NT2/D1 (cell line): ENCODE data around the gene RBCK1.
"Not testable (repeated sequence)": the region's sequence is repeated elsewhere in the genome, so short reads cannot be mapped to it uniquely, and the experiment has no call there.

Experiments used
- DNase-seq: peaks from one replicate; pipeline ENCODE4 v3.0.0-alpha.2; 2011; ENCODE audit warnings: low read depth, low spot score
- H3K27me3 ChIP-seq: 2 replicates; pipeline ENCODE4 v1.6.0; 2011; ENCODE audit warnings: mild to moderate bottlenecking; ENCODE audit not compliant: insufficient read length, insufficient read depth
- H3K36me3 ChIP-seq: 2 replicates; pipeline ENCODE4 v1.6.1; 2011; ENCODE audit warnings: mild to moderate bottlenecking, low read length, mixed read lengths; ENCODE audit not compliant: insufficient read depth, insufficient read length
- H3K4me1 ChIP-seq: 2 replicates; pipeline ENCODE4 v1.5.1; 2011; ENCODE audit not compliant: insufficient read depth, insufficient read length
- H3K4me3 ChIP-seq: 2 replicates; pipeline ENCODE4 v1.5.1; 2011; ENCODE audit warnings: low read depth; ENCODE audit not compliant: insufficient read length
- H3K9ac ChIP-seq: 2 replicates; pipeline ENCODE4 v1.6.0; 2011; ENCODE audit warnings: low read depth; ENCODE audit not compliant: insufficient read length
- H3K9me3 ChIP-seq: 2 replicates; pipeline ENCODE4 v1.5.1; 2011; ENCODE audit warnings: mild to moderate bottlenecking, low read length; ENCODE audit not compliant: insufficient read depth
- SUZ12 ChIP-seq: IDR thresholded peaks from 2 replicates; pipeline ENCODE4 v1.6.1; 2011; ENCODE audit not compliant: insufficient read length, insufficient read depth; ENCODE audit errors: extremely low read depth
- YY1 ChIP-seq: IDR thresholded peaks from 2 replicates; pipeline ENCODE4 v1.6.1; 2011; ENCODE audit not compliant: insufficient read length, insufficient read depth
- ZNF274 ChIP-seq: IDR thresholded peaks from 2 replicates; pipeline ENCODE4 v1.6.1; 2011; ENCODE audit warnings: mild to moderate bottlenecking, low read depth, low read length

The RBCK1 gene

DNA sequence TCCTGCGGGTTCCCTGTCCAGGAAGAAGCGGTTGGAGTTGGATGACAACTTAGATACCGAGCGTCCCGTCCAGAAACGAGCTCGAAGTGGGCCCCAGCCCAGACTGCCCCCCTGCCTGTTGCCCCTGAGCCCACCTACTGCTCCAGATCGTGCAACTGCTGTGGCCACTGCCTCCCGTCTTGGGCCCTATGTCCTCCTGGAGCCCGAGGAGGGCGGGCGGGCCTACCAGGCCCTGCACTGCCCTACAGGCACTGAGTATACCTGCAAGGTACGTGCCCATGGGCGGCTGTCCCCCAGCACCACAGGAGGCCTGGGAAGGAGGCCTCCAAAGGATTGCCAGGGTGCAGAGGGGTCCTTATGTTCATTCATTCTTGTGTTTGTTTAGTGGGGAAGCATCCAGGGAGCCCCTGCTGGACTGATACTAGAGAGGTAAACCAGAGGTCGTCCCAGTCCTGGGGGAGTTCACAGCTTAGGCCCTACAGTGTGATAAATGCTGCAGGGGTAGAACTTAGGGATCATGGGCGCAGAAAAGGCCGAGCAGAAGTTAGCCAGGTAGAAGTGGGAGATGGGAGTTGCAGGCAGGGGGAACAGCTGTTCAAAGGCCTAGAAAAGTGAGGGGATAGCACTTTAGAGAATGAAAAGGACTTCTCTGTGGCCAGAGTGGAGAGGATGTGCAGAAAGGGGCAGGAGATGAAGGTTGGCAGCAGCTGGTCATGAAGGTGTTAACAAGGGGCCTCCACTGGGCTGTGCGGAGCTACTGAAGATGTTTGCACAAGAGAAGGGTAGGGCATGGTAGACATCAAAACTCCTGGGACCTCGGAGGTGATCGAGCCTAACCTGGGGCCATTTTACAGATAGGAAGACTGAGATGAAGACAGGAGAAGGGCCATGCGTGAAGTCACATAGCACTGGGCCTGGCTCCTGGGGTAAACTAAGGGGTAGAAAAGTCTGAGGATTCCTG lies 19.8 kb upstream of the RBCK1 start:
- peaks cover 13% of the 10 kb centered on the region for H3K36me3 ChIP-seq
- no peak for DNase-seq

GRCh38 chr20:389220-389619 lies 18.9 kb upstream of the RBCK1 start:
- H3K36me3 ChIP-seq = peaks cover 13% of the 10 kb centered on the region
- no peaks in the 10 kb centered on the region for H3K4me1 ChIP-seq
- H3K27me3 ChIP-seq = no peaks in the 10 kb centered on the region
- no peak for TF ChIP-seq YY1
- no peak for TF ChIP-seq SUZ12
- TF ChIP-seq ZNF274 = no peak
- DNase-seq = no peak
- no peaks in the 10 kb centered on the region for H3K9me3 ChIP-seq
- H3K4me3 ChIP-seq = no peak overlapping the region
- no peak overlapping the region for H3K9ac ChIP-seq

More for the DNA sequence above, 19.8 kb upstream of the RBCK1 start:
- H3K4me3 ChIP-seq = no peak overlapping the region
- no peaks in the 10 kb centered on the region for H3K9me3 ChIP-seq
- no peaks in the 10 kb centered on the region for H3K27me3 ChIP-seq
- no peak overlapping the region for H3K9ac ChIP-seq
- TF ChIP-seq SUZ12 (no peak), YY1 (no peak), ZNF274 (no peak)
- H3K4me1 ChIP-seq = no peaks in the 10 kb centered on the region

DNA sequence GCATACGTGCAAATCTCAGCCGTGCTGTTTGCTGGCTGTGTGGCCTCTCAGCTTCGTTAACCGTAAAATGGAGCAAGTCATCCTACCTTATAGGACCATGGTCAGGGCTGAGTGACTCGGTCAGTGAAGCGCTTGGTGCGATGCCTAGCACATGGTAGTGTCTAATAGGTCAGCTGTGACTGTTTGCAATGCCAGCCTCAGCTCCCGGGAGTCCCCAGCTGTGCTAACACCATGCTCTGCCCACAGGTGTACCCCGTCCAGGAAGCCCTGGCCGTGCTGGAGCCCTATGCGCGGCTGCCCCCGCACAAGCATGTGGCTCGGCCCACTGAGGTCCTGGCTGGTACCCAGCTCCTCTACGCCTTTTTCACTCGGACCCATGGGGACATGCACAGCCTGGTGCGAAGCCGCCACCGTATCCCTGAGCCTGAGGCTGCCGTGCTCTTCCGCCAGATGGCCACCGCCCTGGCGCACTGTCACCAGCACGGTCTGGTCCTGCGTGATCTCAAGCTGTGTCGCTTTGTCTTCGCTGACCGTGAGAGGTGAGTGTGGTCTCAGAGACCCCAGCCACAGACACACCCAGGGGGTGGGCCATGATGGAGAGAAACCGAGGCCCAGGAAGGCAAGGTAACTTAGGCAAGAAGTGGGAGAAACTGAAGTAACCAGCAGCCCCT lies 16.9 kb upstream of the RBCK1 start:
- TF ChIP-seq YY1 (no peak), ZNF274 (no peak), SUZ12 (no peak)
- H3K4me1 ChIP-seq = no peaks in the 10 kb centered on the region
- H3K9me3 ChIP-seq = no peaks in the 10 kb centered on the region
- H3K27me3 ChIP-seq = no peaks in the 10 kb centered on the region
- H3K9ac ChIP-seq = no peak overlapping the region
- H3K4me3 ChIP-seq = no peak overlapping the region
- H3K36me3 ChIP-seq = peaks cover 17% of the 10 kb centered on the region
- no peak for DNase-seq

- peaks cover 26% of the 10 kb centered on the region for H3K36me3 ChIP-seq
- not testable (repeated sequence) for H3K4me3 ChIP-seq, DNase-seq, H3K27me3 ChIP-seq, H3K4me1 ChIP-seq, H3K9me3 ChIP-seq, H3K9ac ChIP-seq
Measured at GRCh38 chr20:393296-393695, 14.8 kb upstream of the RBCK1 start.

DNA sequence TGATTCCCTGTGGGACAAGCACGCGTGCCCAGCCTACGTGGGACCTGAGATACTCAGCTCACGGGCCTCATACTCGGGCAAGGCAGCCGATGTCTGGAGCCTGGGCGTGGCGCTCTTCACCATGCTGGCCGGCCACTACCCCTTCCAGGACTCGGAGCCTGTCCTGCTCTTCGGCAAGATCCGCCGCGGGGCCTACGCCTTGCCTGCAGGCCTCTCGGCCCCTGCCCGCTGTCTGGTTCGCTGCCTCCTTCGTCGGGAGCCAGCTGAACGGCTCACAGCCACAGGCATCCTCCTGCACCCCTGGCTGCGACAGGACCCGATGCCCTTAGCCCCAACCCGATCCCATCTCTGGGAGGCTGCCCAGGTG lies 11.9 kb upstream of the RBCK1 start:
- Histone ChIP-seq H3K4me3 (no peak overlapping the region), H3K9ac (no peak overlapping the region), H3K4me1 (peaks cover 2% of the 10 kb centered on the region), H3K27me3 (no peaks in the 10 kb centered on the region), H3K36me3 (peaks cover 15% of the 10 kb centered on the region), H3K9me3 (no peaks in the 10 kb centered on the region)
- TF ChIP-seq ZNF274 (no peak), SUZ12 (no peak), YY1 (no peak)
- DNase-seq = no peak

DNA sequence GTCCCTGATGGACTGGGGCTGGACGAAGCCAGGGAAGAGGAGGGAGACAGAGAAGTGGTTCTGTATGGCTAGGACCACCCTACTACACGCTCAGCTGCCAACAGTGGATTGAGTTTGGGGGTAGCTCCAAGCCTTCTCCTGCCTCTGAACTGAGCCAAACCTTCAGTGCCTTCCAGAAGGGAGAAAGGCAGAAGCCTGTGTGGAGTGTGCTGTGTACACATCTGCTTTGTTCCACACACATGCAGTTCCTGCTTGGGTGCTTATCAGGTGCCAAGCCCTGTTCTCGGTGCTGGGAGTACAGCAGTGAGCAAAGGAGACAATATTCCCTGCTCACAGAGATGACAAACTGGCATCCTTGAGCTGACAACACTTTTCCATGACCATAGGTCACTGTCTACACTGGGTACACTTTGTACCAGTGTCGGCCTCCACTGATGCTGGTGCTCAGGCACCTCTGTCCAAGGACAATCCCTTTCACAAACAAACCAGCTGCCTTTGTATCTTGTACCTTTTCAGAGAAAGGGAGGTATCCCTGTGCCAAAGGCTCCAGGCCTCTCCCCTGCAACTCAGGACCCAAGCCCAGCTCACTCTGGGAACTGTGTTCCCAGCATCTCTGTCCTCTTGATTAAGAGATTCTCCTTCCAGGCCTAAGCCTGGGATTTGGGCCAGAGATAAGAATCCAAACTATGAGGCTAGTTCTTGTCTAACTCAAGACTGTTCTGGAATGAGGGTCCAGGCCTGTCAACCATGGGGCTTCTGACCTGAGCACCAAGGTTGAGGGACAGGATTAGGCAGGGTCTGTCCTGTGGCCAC lies 11.3 kb upstream of the RBCK1 start:
- DNase-seq = no peak
- peaks cover 13% of the 10 kb centered on the region for H3K36me3 ChIP-seq
- no peak overlapping the region for H3K9ac ChIP-seq
- TF ChIP-seq YY1 = no peak
- TF ChIP-seq SUZ12 = no peak
- no peak overlapping the region for H3K4me3 ChIP-seq
- no peaks in the 10 kb centered on the region for H3K27me3 ChIP-seq
- H3K4me1 ChIP-seq = peaks cover 2% of the 10 kb centered on the region
- H3K9me3 ChIP-seq = no peaks in the 10 kb centered on the region
